ENCODE measurements around the gene BCLAF3.

The BCLAF3 gene

DNA sequence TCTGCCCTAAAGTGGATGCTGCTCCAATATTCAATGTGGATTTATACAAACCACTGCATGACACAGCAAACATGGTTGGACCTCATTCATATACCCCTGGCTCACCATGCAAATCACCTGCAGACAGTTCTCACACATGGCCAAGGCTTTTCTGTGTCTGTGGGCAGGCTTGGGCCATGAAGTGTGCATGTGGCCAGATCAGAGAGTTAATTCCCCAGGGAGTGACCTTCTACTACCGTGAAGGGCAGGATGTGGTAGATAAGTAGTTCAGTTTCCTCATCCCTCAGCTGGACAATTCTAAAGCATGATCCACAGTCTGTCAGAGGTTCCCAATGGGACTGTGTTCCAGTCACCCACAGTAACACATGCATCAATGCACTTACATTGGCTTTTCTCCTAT lies 24.6 kb upstream of the BCLAF3 start:
- DNase-seq, result no peak
- no peaks in the 10 kb centered on the region for H3K4me1 ChIP-seq
- no peaks in the 10 kb centered on the region for H3K9me3 ChIP-seq
- intact Hi-C loops (cut with DNase I; ENCODE audit: low total_unique reads), result no loop called here
- no peaks in the 10 kb centered on the region for H3K36me3 ChIP-seq
- H3K27me3 ChIP-seq, result no peaks in the 10 kb centered on the region
- TF ChIP-seq, protein P1, sequence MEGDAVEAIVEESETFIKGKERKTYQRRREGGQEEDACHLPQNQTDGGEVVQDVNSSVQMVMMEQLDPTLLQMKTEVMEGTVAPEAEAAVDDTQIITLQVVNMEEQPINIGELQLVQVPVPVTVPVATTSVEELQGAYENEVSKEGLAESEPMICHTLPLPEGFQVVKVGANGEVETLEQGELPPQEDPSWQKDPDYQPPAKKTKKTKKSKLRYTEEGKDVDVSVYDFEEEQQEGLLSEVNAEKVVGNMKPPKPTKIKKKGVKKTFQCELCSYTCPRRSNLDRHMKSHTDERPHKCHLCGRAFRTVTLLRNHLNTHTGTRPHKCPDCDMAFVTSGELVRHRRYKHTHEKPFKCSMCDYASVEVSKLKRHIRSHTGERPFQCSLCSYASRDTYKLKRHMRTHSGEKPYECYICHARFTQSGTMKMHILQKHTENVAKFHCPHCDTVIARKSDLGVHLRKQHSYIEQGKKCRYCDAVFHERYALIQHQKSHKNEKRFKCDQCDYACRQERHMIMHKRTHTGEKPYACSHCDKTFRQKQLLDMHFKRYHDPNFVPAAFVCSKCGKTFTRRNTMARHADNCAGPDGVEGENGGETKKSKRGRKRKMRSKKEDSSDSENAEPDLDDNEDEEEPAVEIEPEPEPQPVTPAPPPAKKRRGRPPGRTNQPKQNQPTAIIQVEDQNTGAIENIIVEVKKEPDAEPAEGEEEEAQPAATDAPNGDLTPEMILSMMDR (IDR thresholded peaks at IDR 0.05), result no peak
- H3K27ac ChIP-seq, result no peak overlapping the region
- no peak overlapping the region for H3K4me3 ChIP-seq

DNA sequence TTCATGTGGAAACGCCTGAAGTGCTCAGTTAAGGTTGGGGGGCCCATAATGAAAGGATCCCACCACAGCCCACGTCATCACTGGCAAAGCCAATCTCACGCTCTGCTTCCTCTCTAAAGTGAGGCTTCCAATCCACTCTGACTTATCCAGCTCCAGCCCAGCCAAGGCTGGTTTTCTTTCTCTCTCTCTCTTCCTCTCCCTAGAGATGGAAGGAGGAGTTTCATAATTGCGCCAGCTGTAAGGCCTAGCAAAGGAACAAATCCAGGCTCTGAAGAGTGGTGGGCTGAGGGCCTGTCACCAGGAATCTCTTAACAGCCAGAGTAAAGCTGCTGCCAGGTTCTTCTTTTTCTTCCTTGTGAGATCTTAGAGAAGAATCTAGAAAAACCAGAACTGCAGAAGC lies 20.7 kb upstream of the BCLAF3 start:
- Histone ChIP-seq H3K27me3 (no peaks in the 10 kb centered on the region), H3K9me3 (no peaks in the 10 kb centered on the region), H3K27ac (no peak overlapping the region), H3K4me1 (no peaks in the 10 kb centered on the region), H3K4me3 (no peak overlapping the region), H3K36me3 (no peaks in the 10 kb centered on the region)
- intact Hi-C loops (cut with DNase I; ENCODE audit: low total_unique reads), result no loop called here
- DNase-seq, result no peak
- TF ChIP-seq, protein P1 (IDR thresholded peaks at IDR 0.05), result no peak

GRCh38 chrX:20007962-20008622 lies 17.2 kb upstream of the BCLAF3 start:
- Histone ChIP-seq H3K27me3 (no peaks in the 10 kb centered on the region), H3K27ac (no peak overlapping the region), H3K4me3 (no peak overlapping the region), H3K36me3 (no peaks in the 10 kb centered on the region), H3K4me1 (no peaks in the 10 kb centered on the region), H3K9me3 (no peaks in the 10 kb centered on the region)
- TF ChIP-seq, protein P1 (IDR thresholded peaks at IDR 0.05), result no peak
- no peak for DNase-seq
- intact Hi-C loops (cut with DNase I; ENCODE audit: low total_unique reads), result no loop called here

- TF ChIP-seq, protein P1 (IDR thresholded peaks at IDR 0.05), result no peak
- H3K27me3 ChIP-seq, result no peaks in the 10 kb centered on the region
- no peak overlapping the region for H3K4me3 ChIP-seq
- DNase-seq, result no peak
- H3K36me3 ChIP-seq, result no peaks in the 10 kb centered on the region
- no peaks in the 10 kb centered on the region for H3K9me3 ChIP-seq
- no peaks in the 10 kb centered on the region for H3K4me1 ChIP-seq
- no peak overlapping the region for H3K27ac ChIP-seq
- intact Hi-C loops (cut with DNase I; ENCODE audit: low total_unique reads), result no loop called here
Observed at GRCh38 chrX:20005883-20006282, 15.0 kb upstream of the BCLAF3 start.

- no peaks in the 10 kb centered on the region for H3K4me1 ChIP-seq
- H3K9me3 ChIP-seq, result no peaks in the 10 kb centered on the region
- intact Hi-C loops (cut with DNase I; ENCODE audit: low total_unique reads), result no loop called here
- H3K27me3 ChIP-seq, result no peaks in the 10 kb centered on the region
- H3K27ac ChIP-seq, result no peak overlapping the region
- TF ChIP-seq, protein P1 (IDR thresholded peaks at IDR 0.05), result no peak
- H3K4me3 ChIP-seq, result no peak overlapping the region
- DNase-seq, result no peak
- no peaks in the 10 kb centered on the region for H3K36me3 ChIP-seq
Observed at GRCh38 chrX:20001588-20001987, 10.7 kb upstream of the BCLAF3 start.

DNA sequence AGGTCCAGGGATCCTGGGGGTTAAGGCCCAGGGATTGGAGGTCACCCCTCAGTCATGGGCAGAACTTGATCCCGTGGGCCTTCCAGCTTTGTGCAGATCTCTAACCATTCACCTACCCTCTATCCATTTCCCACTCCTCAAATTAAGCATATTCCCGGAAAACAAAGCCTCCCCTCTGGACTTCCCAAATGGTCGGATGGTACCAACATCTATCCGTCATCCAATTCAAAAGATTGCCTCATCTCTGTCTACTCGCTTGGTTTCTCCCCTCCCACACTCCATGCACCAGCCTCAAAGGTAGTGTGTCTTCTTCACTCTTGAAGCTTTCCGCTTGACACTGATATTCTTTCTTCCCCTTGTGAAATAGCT lies 473 bp upstream of the BCLAF3 start:
- TF ChIP-seq, protein P1 (IDR thresholded peaks at IDR 0.05), result no peak
- intact Hi-C loops (cut with DNase I; ENCODE audit: low total_unique reads), result no loop called here
- no peaks in the 10 kb centered on the region for H3K4me1 ChIP-seq
- H3K4me3 ChIP-seq, result peak overlapping the region; percentile 83 to 86
- no peaks in the 10 kb centered on the region for H3K27me3 ChIP-seq
- no peaks in the 10 kb centered on the region for H3K36me3 ChIP-seq
- DNase-seq, result no peak
- H3K27ac ChIP-seq, result peak overlapping the region; percentile 70 to 80
- H3K9me3 ChIP-seq, result no peaks in the 10 kb centered on the region

Data from tibial artery (tissue), 4 donors.